Occipital lobe (tissue), 2 donors: ENCODE data around the gene PEA15. TPM values are rescaled to one million over a fixed set of nuclear protein-coding genes. Genes with fewer than 3 reads are reported as not detected.

ENCODE experiments used
- DNase-seq: peaks from one replicate; lab custom pipeline; 2025; lab: John Stamatoyannopoulos, UW
- total RNA-seq: library from RNA; depleted of rRNA; stranded (reverse); fragments of >200 nt; gene quantifications from one replicate; pipeline ENCODE4 v1.2.3, GENCODE V29; 2014

The PEA15 gene
- total RNA-seq, 1 donor from 2014 or later, result 99.0 TPM

GRCh38 chr1:160208557-160209320 lies 3.6 kb downstream of the PEA15 start:
- no peak for DNase-seq

- peak; percentile 29 for DNase-seq
Measured at GRCh38 chr1:160209321-160210046, 4.3 kb downstream of the PEA15 start.

- DNase-seq, result no peak
Measured at GRCh38 chr1:160210561-160210960, 5.4 kb downstream of the PEA15 start.

GRCh38 chr1:160211046-160211790 lies 6.0 kb downstream of the PEA15 start:
- peak; percentile 39 for DNase-seq

DNA sequence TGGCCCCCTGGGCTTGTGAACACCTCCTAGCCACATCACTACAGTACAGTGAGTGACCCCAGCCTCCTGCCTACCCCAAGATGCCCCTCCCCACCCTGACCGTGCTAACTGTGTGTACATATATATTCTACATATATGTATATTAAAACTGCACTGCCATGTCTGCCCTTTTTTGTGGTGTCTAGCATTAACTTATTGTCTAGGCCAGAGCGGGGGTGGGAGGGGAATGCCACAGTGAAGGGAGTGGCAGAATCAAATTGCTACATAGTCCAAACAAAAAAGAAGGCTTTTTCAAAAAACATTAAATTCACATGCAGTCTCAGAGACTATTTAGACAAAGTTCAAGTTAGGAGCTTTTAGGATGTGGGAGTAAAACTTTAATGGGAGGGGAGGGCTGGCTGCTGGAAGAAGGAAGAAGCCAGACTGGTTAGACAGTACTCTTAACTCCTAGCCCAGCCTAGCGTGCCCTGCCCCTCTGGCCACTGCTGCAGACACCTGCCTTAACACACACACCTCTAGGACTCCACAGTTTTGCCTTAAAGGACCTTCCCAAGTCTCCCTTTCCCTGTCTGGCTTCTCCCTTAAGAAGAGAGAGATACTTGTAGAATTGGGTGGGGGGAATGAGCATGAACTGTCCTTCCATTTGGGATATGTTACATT lies 9.4 kb downstream of the PEA15 start:
- no peak for DNase-seq

DNA sequence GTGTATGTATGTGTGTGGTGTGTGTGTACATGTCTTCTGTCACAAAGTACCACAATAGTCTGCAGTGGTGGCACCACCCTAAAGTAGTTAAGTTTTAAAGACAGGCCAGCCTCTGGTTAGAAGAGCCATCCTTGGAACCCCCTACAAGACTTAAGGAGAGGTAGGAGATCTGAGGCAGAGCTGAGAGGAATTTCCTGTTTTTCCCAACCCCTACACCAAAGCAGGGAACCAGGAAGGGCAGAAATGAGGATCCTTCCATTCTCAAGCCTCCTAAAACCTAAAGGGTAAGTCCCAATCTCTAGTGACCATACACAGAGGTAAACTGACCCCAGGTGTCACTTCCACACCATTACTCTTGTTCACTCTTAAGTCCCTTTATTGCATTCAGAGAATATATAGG lies 11.1 kb downstream of the PEA15 start:
- DNase-seq, result no peak

GRCh38 chr1:160217481-160218051 lies 12.4 kb downstream of the PEA15 start:
- no peak for DNase-seq

DNA sequence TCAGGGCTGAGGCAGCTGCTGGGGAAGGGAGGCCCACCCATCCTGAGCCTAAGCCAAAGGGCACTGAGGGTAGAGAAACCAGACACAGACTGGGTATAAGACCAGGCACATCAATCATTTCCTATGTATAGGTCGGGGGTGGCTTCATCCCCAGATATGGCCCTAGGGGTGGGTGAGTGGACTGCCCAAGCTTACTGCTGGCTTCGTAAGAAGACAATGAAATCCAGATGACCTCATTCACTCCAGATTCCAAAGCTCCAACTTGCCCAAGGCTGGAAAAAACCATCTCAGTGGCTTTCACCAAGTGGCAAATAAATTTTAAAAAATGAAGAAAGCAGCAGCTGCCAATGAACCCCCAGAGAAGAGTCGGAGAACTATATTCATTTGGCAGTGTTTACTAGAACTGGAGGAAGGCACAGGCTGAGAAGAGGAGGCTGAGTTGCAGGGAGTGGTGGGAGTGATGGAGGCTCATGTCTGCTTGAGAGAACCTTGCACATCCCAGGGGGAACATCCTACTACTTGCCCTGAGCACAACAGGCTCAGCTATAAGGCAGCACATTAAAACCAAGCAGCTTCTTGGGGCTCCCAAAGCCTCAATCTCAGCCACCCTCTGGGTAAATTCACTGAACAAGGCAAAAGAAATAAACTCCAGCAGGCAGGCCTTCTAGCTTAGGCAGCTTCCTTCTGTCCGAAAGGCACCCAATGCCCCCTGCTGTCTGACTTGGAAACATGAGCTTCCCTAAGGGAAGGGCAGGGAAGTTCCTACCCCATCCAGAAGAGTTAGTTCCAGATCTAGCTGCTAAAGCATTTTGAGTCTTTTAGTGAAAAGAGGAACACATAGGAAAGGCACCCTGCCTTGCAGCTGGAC lies 14.1 kb downstream of the PEA15 start:
- peak; percentile 63 for DNase-seq

- no peak for DNase-seq
Measured at GRCh38 chr1:160220301-160220700, 15.1 kb downstream of the PEA15 start.

- DNase-seq, result no peak
Measured at GRCh38 chr1:160221089-160221488, 15.9 kb downstream of the PEA15 start.

DNA sequence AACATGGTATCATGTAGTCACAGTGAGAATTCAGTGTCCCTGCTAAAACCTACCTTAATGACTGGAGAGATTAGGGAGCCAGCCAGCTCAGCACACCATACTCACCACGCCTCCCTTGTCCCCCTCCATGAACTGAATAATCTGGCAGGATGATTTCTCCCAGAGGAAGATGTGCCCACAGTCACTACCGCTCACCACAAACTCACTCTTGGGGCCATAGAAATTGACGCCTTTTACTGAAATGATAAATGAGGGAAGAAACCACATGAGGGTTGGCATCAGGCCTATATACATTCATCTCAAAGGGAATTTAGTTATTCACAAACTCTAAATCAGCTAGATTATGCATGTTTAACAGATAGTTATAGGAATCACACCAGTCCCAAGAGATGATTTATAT lies 17.4 kb downstream of the PEA15 start:
- no peak for DNase-seq

- no peak for DNase-seq
Measured at GRCh38 chr1:160224606-160225005, 19.4 kb downstream of the PEA15 start.

GRCh38 chr1:160225345-160225744 lies 20.2 kb downstream of the PEA15 start:
- DNase-seq, result no peak

GRCh38 chr1:160226623-160227022 lies 21.4 kb downstream of the PEA15 start:
- no peak for DNase-seq

- DNase-seq, result no peak
Measured at GRCh38 chr1:160227034-160227433, 21.9 kb downstream of the PEA15 start.

DNA sequence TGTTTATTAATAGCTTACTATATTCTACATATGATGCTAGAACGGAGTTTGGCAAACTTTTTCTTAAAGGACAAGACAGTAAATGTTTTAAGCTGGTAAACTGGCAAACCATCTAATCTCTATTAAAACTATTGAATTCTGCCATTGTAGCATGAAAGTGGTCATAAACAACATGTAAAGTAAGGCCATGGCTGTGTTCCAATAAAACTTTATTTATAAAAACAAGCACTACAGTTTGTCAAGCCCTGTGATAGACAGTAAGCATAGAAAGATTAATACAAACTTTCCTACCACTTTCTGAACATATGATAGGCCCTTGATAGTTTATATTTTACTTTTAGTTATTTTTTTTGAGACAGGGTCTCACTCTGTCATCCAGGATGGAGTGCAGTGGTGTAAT lies 22.4 kb downstream of the PEA15 start:
- DNase-seq, result no peak

DNA sequence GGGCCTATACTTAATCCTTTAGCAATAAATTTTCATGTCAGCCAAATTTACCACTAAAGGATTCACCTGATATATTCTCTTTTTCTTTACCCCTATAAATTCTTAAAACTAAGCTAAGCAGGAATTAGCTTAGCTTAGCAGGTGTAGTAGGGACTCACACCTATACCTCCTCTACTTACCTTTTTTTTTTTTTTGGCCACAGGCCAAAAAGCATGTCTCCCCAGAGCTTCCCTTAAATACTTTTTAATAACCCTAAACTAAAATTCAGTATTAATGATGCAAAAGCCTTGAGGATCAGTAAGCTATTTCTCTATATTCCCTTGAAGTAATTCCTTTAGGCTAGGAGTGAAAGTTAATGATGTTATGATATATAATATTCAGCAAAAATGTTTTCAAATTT lies 23.2 kb downstream of the PEA15 start:
- no peak for DNase-seq

DNA sequence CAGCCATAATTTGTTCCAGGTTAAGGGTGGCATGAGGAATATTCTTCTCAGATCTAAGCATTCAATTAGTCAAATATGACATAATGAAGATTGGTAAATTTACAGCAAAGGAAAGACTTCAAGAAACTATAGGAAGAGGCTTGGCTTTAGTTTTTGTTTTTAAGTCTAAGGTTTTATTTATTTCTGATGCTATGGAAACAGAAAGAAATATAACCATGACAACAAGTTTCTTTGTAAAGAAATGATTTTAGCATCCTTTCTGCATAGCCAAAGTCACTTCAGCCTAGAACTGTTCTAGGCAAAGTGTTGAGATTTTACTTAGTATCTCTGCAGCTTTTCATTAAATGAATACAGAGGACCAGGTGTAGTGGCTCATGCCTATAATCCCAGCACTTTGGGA lies 27.7 kb downstream of the PEA15 start:
- DNase-seq, result no peak

DNA sequence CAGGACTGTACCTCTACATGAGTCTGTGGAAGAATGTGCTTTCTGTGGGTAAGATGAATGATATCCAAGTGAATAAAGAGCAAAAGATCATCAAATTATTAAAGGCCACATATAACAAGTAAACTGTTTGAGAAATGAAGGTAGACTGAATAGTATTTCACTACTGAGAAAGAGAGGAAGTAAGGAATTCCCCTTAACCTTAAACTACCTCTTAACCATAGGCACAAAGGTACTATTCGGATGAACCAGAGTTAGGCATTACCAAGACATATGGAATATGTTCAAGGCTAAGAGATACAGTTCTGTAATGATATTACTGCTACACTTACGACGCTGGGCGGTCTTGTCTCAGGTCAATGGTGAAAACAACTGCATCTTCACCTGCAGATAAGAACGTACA lies 31.6 kb downstream of the PEA15 start:
- DNase-seq, result no peak

GRCh38 chr1:160237558-160237957 lies 32.4 kb downstream of the PEA15 start:
- DNase-seq, result no peak
